Measurements from ENCODE around the gene FOXO1.

The FOXO1 gene

GRCh38 chr13:40624986-40625385 is 41.5 kb downstream of the FOXO1 start:
- Histone ChIP-seq H3K4me3 (no peak overlapping the region), H3K36me3 (peaks cover 0 to 7% (median 0%) of the 10 kb centered on the region in 3 donors), H3K27ac (no peak overlapping the region), H3K9me3 (no peaks in the 10 kb centered on the region), H3K27me3 (no peaks in the 10 kb centered on the region), H3K4me1 (peaks cover 0 to 58% (median 16%) of the 10 kb centered on the region in 4 donors)
- intact Hi-C loops (cut with DNase I; ENCODE audit: low total_unique reads): no loop called here
- TF ChIP-seq, protein P1, sequence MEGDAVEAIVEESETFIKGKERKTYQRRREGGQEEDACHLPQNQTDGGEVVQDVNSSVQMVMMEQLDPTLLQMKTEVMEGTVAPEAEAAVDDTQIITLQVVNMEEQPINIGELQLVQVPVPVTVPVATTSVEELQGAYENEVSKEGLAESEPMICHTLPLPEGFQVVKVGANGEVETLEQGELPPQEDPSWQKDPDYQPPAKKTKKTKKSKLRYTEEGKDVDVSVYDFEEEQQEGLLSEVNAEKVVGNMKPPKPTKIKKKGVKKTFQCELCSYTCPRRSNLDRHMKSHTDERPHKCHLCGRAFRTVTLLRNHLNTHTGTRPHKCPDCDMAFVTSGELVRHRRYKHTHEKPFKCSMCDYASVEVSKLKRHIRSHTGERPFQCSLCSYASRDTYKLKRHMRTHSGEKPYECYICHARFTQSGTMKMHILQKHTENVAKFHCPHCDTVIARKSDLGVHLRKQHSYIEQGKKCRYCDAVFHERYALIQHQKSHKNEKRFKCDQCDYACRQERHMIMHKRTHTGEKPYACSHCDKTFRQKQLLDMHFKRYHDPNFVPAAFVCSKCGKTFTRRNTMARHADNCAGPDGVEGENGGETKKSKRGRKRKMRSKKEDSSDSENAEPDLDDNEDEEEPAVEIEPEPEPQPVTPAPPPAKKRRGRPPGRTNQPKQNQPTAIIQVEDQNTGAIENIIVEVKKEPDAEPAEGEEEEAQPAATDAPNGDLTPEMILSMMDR (IDR thresholded peaks at IDR 0.05): no peak
- DNase-seq: no peak

DNA sequence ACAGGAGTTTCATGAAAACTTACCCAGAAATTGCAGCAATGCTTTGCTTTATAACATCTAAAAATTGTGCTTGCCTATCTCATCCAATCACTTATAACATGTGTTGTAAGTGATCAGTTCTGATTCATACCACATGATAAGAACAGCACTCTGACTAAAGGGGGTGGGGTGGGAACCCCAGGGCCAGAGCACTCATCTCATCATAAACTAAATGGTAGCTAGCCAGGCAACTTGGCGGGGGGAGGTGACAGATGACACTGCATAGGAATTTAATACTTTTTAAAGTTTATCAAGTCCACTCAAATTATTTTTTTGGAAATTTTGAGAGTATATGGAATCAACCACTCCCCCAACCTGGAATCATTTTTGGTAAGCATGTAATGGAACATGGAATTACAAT is 42.1 kb downstream of the FOXO1 start:
- Histone ChIP-seq H3K27ac (no peak overlapping the region), H3K9me3 (no peaks in the 10 kb centered on the region), H3K36me3 (peaks cover 0 to 7% (median 0%) of the 10 kb centered on the region in 3 donors), H3K27me3 (no peaks in the 10 kb centered on the region), H3K4me3 (no peak overlapping the region), H3K4me1 (peaks cover 0 to 52% (median 16%) of the 10 kb centered on the region in 4 donors)
- intact Hi-C loops (cut with DNase I; ENCODE audit: low total_unique reads): no loop called here
- TF ChIP-seq, protein P1 (IDR thresholded peaks at IDR 0.05): no peak
- no peak for DNase-seq

DNA sequence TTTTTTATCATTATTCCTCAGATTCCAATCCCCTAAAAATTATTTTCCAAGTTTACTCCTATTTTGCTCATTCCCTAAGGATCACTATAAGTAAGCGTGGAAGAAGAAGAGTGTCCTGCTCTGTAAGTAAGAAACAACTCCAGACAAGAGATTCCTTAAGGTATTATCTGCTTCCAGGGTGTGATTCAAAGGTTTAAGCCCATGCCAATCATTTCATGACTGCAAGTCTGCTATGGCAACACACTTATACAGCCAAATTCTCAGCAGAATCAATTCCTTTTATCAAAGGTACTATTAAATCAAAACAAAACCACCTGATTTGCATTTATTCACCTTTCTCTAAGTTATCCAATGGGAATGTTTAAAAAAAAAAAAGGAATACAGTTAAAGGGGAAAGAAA is 43.7 kb downstream of the FOXO1 start:
- no peak overlapping the region for H3K4me3 ChIP-seq
- H3K36me3 ChIP-seq: peaks cover 0 to 7% (median 0%) of the 10 kb centered on the region in 3 donors
- no peak overlapping the region for H3K27ac ChIP-seq
- intact Hi-C loops (cut with DNase I; ENCODE audit: low total_unique reads): no loop called here
- no peaks in the 10 kb centered on the region for H3K27me3 ChIP-seq
- TF ChIP-seq, protein P1 (IDR thresholded peaks at IDR 0.05): no peak
- peaks cover 0 to 59% (median 19%) of the 10 kb centered on the region in 4 donors for H3K4me1 ChIP-seq
- no peak for DNase-seq
- H3K9me3 ChIP-seq: no peaks in the 10 kb centered on the region

GRCh38 chr13:40622246-40622645 is 44.2 kb downstream of the FOXO1 start:
- DNase-seq: no peak
- Histone ChIP-seq H3K4me3 (no peak overlapping the region), H3K27me3 (no peaks in the 10 kb centered on the region), H3K27ac (no peak overlapping the region), H3K4me1 (peaks cover 0 to 56% (median 17%) of the 10 kb centered on the region in 4 donors), H3K9me3 (no peaks in the 10 kb centered on the region), H3K36me3 (peaks cover 0 to 3% (median 0%) of the 10 kb centered on the region in 3 donors)
- TF ChIP-seq, protein P1 (IDR thresholded peaks at IDR 0.05): no peak
- intact Hi-C loops (cut with DNase I; ENCODE audit: low total_unique reads): no loop called here

GRCh38 chr13:40619479-40619814 is 47.0 kb downstream of the FOXO1 start:
- intact Hi-C loops (cut with DNase I; ENCODE audit: low total_unique reads): no loop called here
- no peak overlapping the region for H3K4me3 ChIP-seq
- H3K27me3 ChIP-seq: no peaks in the 10 kb centered on the region
- no peaks in the 10 kb centered on the region for H3K9me3 ChIP-seq
- no peak for DNase-seq
- no peak overlapping the region for H3K27ac ChIP-seq
- H3K4me1 ChIP-seq: peaks cover 0 to 45% (median 19%) of the 10 kb centered on the region in 4 donors
- H3K36me3 ChIP-seq: no peaks in the 10 kb centered on the region
- TF ChIP-seq, protein P1 (IDR thresholded peaks at IDR 0.05): no peak

Data from tibial artery (tissue), 4 donors.